ENCODE measurements around the gene VPS52.
A peak's percentile ranks its signal among the peaks of the same experiment; 100 is the strongest.

The VPS52 gene

DNA sequence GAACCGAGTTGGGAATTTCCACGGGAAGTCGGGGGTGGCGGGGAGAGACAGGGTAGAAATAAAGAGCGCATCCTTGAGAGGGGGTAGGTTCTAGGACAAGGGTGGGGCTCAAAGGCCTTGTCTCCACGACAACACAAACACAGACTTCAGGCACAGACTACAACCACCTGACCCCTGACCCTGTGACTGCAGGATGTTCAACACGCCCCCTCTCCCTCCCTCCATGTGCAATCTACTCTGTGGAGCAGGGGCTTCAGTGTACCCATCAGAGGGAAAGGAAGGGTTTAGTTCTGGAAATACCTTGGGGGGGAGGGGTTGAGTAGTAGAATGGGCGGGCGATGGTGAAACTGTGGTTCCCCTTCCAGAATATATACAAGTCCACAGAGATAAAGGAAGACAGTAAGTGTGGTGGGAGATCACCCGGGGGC, 42.9 kb upstream of the VPS52 start:
- peak; percentile 52 for ATAC-seq (ENCODE audit: low read depth)
- H3K4me1 Mint-ChIP-seq, result peaks cover 47% of the 10 kb centered on the region

GRCh38 chr6:33313709-33314514, 42.2 kb upstream of the VPS52 start, which contains the start of gene TAPBP:
TSS of gene TAPBP (minus strand) at chr6:33314078. CDS start at chr6:33314041, 37 bp downstream.
- H3K4me1 Mint-ChIP-seq, result peaks cover 41% of the 10 kb centered on the region
- peak within 1 kb of the TSS; percentile 100 for H3K27ac Mint-ChIP-seq
- H3K36me3 Mint-ChIP-seq, result peaks cover 20% of the 10 kb centered on the region
- DNase-seq (ENCODE audit: low spot score in 2 of 2) (peak; percentile 82 to 92), ATAC-seq (ENCODE audit: low read depth) (peak; percentile 58)
- no peaks in the 10 kb centered on the region for H3K9me3 Mint-ChIP-seq
- no peaks in the 10 kb centered on the region for H3K27me3 Mint-ChIP-seq
- peak within 1 kb of the TSS; percentile 94 for H3K4me3 Mint-ChIP-seq

More for the DNA sequence above, 42.9 kb upstream of the VPS52 start:
- Mint-ChIP-seq H3K27me3 (no peaks in the 10 kb centered on the region), H3K9me3 (no peaks in the 10 kb centered on the region), H3K36me3 (peaks cover 23% of the 10 kb centered on the region), H3K4me3 (peak overlapping the region; percentile 94), H3K27ac (peak overlapping the region; percentile 100)
- DNase-seq (ENCODE audit: low spot score in 2 of 2), result peak; percentile 70 to 76

- Mint-ChIP-seq H3K36me3 (peaks cover 19% of the 10 kb centered on the region), H3K9me3 (no peaks in the 10 kb centered on the region), H3K4me1 (peaks cover 40% of the 10 kb centered on the region), H3K4me3 (peak overlapping the region; percentile 94), H3K27ac (peak overlapping the region; percentile 100), H3K27me3 (no peaks in the 10 kb centered on the region)
- ATAC-seq (ENCODE audit: low read depth) (peak; percentile 3), DNase-seq (ENCODE audit: low spot score in 2 of 2) (peak in 1 of 2 donors; percentile 62)
These were observed 41.5 kb upstream of the VPS52 start for GRCh38 chr6:33313105-33313708.

DNA sequence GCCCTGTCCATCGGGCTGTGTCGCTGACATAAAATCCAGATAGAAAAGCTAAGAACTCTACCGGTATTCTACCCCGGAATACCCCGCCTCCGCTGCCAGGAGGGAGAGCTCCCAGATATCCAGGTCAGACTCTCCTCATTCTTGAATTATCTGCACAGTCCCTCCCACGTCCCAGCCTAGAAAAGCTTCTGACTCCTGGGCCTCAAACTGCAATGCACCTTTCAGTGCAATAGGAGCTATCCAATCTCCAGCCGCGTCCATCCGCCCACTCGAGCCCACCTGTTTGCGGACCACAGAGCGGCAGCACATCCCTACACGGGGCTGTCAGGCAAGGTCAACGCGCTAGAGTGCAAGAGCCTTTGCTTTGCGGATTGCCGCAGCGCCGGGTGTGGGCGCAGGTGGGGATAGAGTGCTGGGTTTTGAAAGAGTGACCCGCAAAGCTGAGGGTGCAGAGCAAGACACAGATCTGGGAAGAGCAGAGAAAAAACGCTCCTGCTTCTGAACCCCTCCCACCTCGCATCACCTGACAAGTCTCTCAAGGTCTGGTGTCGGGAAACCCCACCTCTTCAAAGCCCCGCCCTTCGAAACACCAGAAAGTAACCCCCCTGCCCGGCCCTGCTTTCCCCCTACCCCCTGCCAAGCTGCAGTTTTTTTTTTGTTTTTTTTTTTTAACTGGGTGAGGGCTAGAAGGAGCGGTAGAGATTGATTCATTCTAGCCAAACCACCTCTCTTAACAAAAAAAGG, 40.9 kb upstream of the VPS52 start:
- Mint-ChIP-seq H3K36me3 (peaks cover 17% of the 10 kb centered on the region), H3K27me3 (no peaks in the 10 kb centered on the region), H3K4me1 (peaks cover 41% of the 10 kb centered on the region), H3K4me3 (peak overlapping the region; percentile 94), H3K27ac (peak overlapping the region; percentile 100), H3K9me3 (no peaks in the 10 kb centered on the region)
- ATAC-seq (ENCODE audit: low read depth) (peak; percentile 40), DNase-seq (ENCODE audit: low spot score in 2 of 2) (peak; percentile 59 to 77)

DNA sequence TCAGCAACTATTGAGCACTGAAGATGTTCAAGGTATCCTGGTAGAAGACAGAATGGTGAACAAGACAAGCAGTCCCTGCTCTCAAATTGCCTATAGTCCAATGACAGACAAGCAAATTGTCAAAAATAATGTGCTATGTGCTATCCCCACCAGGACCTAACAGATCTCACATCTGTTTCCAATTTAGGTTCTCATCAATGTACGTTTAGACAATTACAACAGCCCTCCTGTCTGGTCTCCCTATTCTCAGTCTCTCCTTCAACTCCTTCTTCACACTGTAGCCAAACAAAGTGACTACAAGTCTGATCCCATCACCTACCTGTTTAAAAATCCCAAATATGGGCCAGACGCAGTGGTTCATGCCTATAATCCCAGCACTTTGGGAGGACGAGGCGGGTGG, 34.7 kb upstream of the VPS52 start:
- no peaks in the 10 kb centered on the region for H3K9me3 Mint-ChIP-seq
- H3K27ac Mint-ChIP-seq, result peak overlapping the region; percentile 84
- ATAC-seq (ENCODE audit: low read depth), result no peak
- peak overlapping the region; percentile 4 for H3K4me3 Mint-ChIP-seq
- H3K4me1 Mint-ChIP-seq, result peaks cover 30% of the 10 kb centered on the region
- peaks cover 27% of the 10 kb centered on the region for H3K36me3 Mint-ChIP-seq
- no peak for DNase-seq (ENCODE audit: low spot score in 2 of 2)
- no peaks in the 10 kb centered on the region for H3K27me3 Mint-ChIP-seq

DNA sequence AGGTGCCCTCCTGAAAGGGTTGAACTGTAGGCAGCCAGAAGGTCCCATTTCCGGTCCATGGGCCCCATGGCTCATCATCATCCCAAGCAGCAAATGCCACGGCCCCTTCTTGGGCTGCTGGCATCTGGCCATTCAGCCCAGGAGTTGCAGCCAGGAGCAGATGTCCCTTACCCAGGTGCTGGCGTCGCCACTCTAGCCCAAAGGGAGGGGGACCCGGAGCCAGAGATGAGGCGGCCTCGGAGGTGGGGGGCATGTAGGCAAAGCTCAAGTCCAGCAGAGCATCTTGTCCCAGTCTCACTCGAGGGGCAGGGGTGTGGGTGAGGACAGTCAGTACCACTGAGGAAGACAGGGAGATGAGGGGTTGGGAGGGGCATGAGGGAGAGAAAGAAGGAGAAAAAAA, 33.4 kb upstream of the VPS52 start:
- Mint-ChIP-seq H3K4me3 (no peak overlapping the region), H3K9me3 (no peaks in the 10 kb centered on the region), H3K27ac (peak overlapping the region; percentile 70)

DNA sequence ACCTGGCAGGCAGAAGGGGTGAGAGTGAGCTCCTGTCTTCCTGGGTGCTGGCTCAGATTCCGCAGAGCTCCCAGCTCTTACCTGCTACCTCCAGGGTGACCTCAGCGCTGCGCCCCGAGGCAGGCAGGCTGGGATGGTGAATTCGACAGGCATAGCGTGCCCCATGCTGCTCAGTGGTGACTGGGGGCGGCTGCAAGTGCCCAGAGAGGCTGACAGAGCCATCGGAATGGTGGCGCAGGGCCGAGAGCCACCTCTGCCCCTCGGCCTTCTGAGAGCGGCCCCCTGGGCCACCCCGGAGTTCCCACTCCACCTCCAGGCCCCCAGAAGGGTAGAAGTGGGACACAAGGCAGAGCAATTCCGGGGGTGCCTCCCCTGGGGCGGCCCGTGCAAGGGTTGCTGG, 32.5 kb upstream of the VPS52 start:
- no peak for DNase-seq (ENCODE audit: low spot score in 2 of 2)
- Mint-ChIP-seq H3K36me3 (peaks cover 33% of the 10 kb centered on the region), H3K27ac (peak overlapping the region; percentile 49), H3K4me3 (no peak overlapping the region), H3K27me3 (no peaks in the 10 kb centered on the region), H3K9me3 (no peaks in the 10 kb centered on the region), H3K4me1 (peaks cover 35% of the 10 kb centered on the region)
- no peak for ATAC-seq (ENCODE audit: low read depth)

More for the DNA sequence above, 33.4 kb upstream of the VPS52 start:
- peaks cover 29% of the 10 kb centered on the region for H3K36me3 Mint-ChIP-seq
- H3K4me1 Mint-ChIP-seq, result peaks cover 28% of the 10 kb centered on the region
- no peak for ATAC-seq (ENCODE audit: low read depth)
- H3K27me3 Mint-ChIP-seq, result no peaks in the 10 kb centered on the region
- DNase-seq (ENCODE audit: low spot score in 2 of 2), result no peak

GRCh38 chr6:33301877-33302276, 30.2 kb upstream of the VPS52 start:
- peak overlapping the region; percentile 46 for H3K27ac Mint-ChIP-seq
- no peaks in the 10 kb centered on the region for H3K9me3 Mint-ChIP-seq
- peaks cover 39% of the 10 kb centered on the region for H3K4me1 Mint-ChIP-seq
- DNase-seq (ENCODE audit: low spot score in 2 of 2) (no peak), ATAC-seq (ENCODE audit: low read depth) (no peak)
- H3K4me3 Mint-ChIP-seq, result no peak overlapping the region
- H3K27me3 Mint-ChIP-seq, result no peaks in the 10 kb centered on the region
- peaks cover 31% of the 10 kb centered on the region for H3K36me3 Mint-ChIP-seq

- peaks cover 23% of the 10 kb centered on the region for H3K36me3 Mint-ChIP-seq
- H3K4me1 Mint-ChIP-seq, result peaks cover 26% of the 10 kb centered on the region
- ATAC-seq (ENCODE audit: low read depth) (peak; percentile 81), DNase-seq (ENCODE audit: low spot score in 2 of 2) (peak; percentile 80 to 91)
- no peaks in the 10 kb centered on the region for H3K9me3 Mint-ChIP-seq
- H3K27me3 Mint-ChIP-seq, result no peaks in the 10 kb centered on the region
- peak overlapping the region; percentile 99 for H3K27ac Mint-ChIP-seq
- H3K4me3 Mint-ChIP-seq, result peak overlapping the region; percentile 100
These were observed 27.7 kb upstream of the VPS52 start for GRCh38 chr6:33299237-33299944.

DNA sequence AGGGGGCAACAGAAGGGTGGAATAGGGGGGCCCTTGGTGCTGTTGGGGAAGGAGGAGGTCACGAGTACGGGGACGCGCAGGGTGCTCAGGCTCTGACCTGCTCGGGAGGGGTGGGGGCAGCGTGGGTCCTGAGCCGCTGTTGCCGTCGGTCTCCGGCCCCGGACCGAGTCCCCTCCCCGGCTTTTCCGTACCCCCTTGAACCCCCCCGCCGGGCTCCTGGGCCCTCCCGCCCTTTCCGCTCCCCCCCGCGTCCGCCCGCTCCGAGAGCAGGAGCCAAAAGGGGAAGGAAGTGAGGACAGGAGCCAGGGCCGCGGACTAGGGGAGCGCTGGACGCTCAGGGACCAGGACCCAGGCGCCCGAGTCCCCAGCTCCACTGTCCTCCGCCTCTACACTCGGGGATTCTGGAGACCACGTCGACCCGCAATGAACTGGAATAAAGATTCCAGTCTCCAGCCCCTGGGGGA, 27.1 kb upstream of the VPS52 start, which contains the start of gene RGL2:
Gene RGL2 (minus strand): TSS at position 170 of the 464 bp plus-strand sequence. CDS start 332 bp downstream, outside the sequence.
- peaks cover 27% of the 10 kb centered on the region for H3K4me1 Mint-ChIP-seq
- H3K27me3 Mint-ChIP-seq, result no peaks in the 10 kb centered on the region
- DNase-seq (ENCODE audit: low spot score in 2 of 2), result peak in 1 of 2 donors; percentile 52
- no peaks in the 10 kb centered on the region for H3K9me3 Mint-ChIP-seq
- ATAC-seq (ENCODE audit: low read depth), result peak; percentile 29
- H3K4me3 Mint-ChIP-seq, result peak within 1 kb of the TSS; percentile 100
- peaks cover 25% of the 10 kb centered on the region for H3K36me3 Mint-ChIP-seq
- H3K27ac Mint-ChIP-seq, result peak within 1 kb of the TSS; percentile 99

- H3K4me3 Mint-ChIP-seq, result peak overlapping the region; percentile 100
- DNase-seq (ENCODE audit: low spot score in 2 of 2) (peak; percentile 48 to 51), ATAC-seq (ENCODE audit: low read depth) (peak; percentile 26)
- peaks cover 24% of the 10 kb centered on the region for H3K4me1 Mint-ChIP-seq
- peak overlapping the region; percentile 99 for H3K27ac Mint-ChIP-seq
- H3K27me3 Mint-ChIP-seq, result no peaks in the 10 kb centered on the region
- no peaks in the 10 kb centered on the region for H3K9me3 Mint-ChIP-seq
- H3K36me3 Mint-ChIP-seq, result peaks cover 22% of the 10 kb centered on the region
These were observed 26.5 kb upstream of the VPS52 start for GRCh38 chr6:33297956-33298772.

DNA sequence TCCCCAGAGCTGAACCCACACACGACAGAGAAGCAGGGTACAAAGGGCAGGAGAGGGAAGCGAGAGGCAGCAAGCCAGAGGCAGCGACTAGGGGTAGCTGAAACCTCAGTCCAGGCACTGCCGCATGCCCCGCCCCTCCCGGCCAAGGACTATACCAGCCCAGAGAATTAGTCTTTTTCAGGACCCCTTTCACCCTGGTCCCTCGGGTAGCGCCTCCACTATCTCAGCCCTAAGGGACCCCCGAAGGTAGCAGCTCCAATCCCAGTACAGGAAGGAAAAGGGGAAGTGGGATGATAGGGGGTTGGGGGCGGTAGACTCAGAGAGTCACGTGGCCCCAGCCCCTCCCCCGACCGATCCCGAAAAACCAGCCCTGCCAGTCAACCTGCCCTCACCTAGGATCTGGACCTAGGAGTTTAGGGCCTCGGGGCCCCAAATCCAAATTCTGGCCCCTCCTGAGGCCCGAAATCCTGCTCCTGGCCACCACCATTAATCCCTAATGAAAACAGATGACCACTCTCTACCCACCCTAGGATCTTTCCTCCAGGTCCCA, 25.8 kb upstream of the VPS52 start:
- Mint-ChIP-seq H3K9me3 (no peaks in the 10 kb centered on the region), H3K27me3 (no peaks in the 10 kb centered on the region), H3K36me3 (peaks cover 27% of the 10 kb centered on the region), H3K27ac (peak overlapping the region; percentile 99), H3K4me3 (peak overlapping the region; percentile 100), H3K4me1 (peaks cover 24% of the 10 kb centered on the region)
- DNase-seq (ENCODE audit: low spot score in 2 of 2), result no peak
- ATAC-seq (ENCODE audit: low read depth), result no peak
